Stimulated activated naive B cell treated with anti-CD40 and anti-IgM and Interleukin-4, amounts not matched to agents 10 μg/mL and 1 μg/mL and 100 μg/mL, for 72 hours (primary cell): ENCODE measurements around the gene PCBD1.

Experiments used
- ATAC-seq, 2 donors: fragments of 150-1000 bp; cut with Tn5 transposase; replicated peaks; 2 replicates each; pipeline ENCODE4 v1.10.0; 2021; ENCODE audit warnings: moderate library complexity in 1 of 2
- DNase-seq: peaks from one replicate; pipeline ENCODE4 v3.0.0; 2021
- H3K27ac Mint-ChIP-seq: one replicate; pipeline ENCODE4 v1.8.0; 2022; ENCODE audit warnings: mild to moderate bottlenecking, mixed read lengths
- H3K27me3 Mint-ChIP-seq, 2 donors: one replicate each; pipeline ENCODE4 v1.8.0; 2022; ENCODE audit warnings: mixed read lengths in 2 of 2
- H3K36me3 Mint-ChIP-seq, 2 donors: one replicate each; pipeline ENCODE4 v1.8.0; 2022; ENCODE audit warnings: mixed read lengths in 2 of 2, mild to moderate bottlenecking in 1 of 2
- H3K4me1 Mint-ChIP-seq, 2 donors: one replicate each; pipeline ENCODE4 v1.8.0; 2022; ENCODE audit warnings: mixed read lengths in 2 of 2, mild to moderate bottlenecking in 1 of 2
- H3K4me3 Mint-ChIP-seq, 2 donors: one replicate each; pipeline ENCODE4 v1.8.0; 2022; ENCODE audit warnings: mild to moderate bottlenecking in 2 of 2, mixed read lengths in 2 of 2, moderate library complexity in 1 of 2
- H3K9me3 Mint-ChIP-seq, 2 donors: one replicate each; pipeline ENCODE4 v1.8.0; 2022; ENCODE audit warnings: mixed read lengths in 2 of 2, mild to moderate bottlenecking in 1 of 2

PCBD1 gene

DNA sequence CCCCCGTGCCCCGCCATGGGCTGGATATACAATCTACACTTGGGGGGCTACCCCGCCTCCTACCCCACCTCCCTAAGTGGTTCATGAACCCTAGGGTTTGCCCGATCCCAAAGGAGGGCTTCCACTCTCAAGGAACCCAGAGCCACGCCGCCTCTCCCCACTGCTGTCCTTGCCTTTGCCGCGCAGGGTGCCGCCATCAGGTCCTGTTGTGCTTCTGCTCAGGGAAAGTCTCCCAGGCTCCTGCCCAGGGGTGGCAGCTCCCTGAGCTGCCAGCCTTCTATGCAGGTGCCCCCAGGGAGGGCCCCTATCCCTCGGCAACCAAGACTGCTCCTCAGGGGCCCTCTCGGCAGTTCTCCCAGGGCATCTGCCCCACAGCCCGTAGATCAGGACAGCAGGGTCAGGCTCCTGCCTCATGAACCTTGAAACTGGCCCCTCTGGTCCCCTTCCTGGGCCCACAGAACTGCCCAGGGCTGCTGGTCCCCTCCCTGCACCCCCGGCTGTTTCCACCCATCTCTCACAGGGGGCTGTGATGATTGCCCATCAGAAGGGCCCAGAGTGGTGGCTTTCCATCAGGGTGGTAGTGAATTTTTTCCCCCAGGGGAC is 13.0 kb upstream of the PCBD1 start:
- Mint-ChIP-seq H3K9me3 (no peaks in the 10 kb centered on the region), H3K27me3 (peaks cover 11 to 22% of the 10 kb centered on the region in 2 donors), H3K4me3 (no peak overlapping the region), H3K4me1 (peaks cover 0 to 2% of the 10 kb centered on the region in 2 donors), H3K36me3 (no peaks in the 10 kb centered on the region), H3K27ac (no peak overlapping the region)
- DNase-seq (no peak), ATAC-seq (no peak)

DNA sequence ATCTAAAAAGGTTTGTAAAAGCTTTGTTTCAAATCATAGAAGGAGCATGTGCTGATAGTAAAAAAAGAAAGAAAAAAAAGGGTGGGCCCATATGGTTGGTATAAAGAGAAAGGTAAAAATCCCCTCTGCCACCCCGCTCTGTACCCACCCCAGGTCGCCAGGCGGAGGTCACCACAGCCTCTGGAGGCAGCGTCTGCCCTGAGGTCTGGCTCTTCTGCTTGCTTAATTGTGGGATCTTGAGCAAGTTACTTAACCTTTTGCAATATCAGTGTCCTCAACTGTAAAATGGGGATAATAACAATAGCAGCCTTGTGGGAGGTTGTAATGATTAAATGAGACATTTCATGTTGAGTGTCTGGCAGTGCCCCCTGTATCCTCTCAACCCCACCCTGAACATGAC is 10.7 kb upstream of the PCBD1 start:
- DNase-seq: no peak
- Mint-ChIP-seq H3K4me3 (no peak overlapping the region), H3K27ac (no peak overlapping the region), H3K27me3 (peaks cover 17 to 27% of the 10 kb centered on the region in 2 donors), H3K36me3 (peaks cover 0 to 4% of the 10 kb centered on the region in 2 donors), H3K9me3 (peaks cover 0 to 1% of the 10 kb centered on the region in 2 donors), H3K4me1 (peaks cover 0 to 2% of the 10 kb centered on the region in 2 donors)
- ATAC-seq: no peak

DNA sequence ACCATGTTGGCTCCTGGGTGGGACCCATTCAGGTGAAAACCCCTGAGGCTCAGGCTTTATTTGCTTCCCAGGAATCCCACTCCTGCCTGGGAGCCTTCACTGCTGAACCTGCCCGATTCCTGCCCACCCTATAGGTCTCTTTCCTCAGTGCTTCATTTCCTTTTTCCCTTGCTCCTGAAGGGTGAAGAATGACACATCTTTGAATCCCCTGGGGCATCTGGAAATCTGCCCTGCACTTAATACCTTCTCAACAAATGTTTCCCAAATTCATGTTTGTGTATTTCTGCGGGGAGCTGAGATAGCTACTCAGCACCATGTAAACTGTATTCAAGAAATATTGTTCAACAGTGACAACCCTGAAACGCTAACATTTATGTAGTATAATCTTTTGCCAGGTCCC is 10.3 kb upstream of the PCBD1 start:
- Mint-ChIP-seq H3K4me1 (peaks cover 0 to 2% of the 10 kb centered on the region in 2 donors), H3K27ac (no peak overlapping the region), H3K9me3 (peaks cover 0 to 1% of the 10 kb centered on the region in 2 donors), H3K27me3 (peaks cover 18 to 27% of the 10 kb centered on the region in 2 donors), H3K4me3 (no peak overlapping the region), H3K36me3 (peaks cover 0 to 4% of the 10 kb centered on the region in 2 donors)
- ATAC-seq: no peak
- DNase-seq: no peak

DNA sequence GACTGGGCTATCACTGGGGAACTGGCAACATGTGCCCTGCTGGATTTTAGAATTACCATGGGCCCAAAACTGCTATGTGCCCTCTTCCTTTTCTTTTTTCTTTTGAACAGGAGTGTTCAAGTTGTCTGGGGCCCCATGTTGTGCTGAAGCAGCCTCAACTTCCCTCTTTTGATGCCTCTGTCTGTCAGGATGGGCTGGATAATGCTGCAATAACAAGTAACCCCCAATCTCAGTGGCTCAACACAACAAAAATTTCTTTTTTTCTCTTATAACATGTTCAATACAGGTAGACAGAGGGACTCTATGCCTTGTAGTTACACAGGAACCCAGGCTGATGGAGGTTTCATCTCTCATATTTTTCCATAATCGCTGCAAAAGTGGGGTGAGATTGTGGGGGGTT is 8.2 kb upstream of the PCBD1 start:
- DNase-seq: no peak

DNA sequence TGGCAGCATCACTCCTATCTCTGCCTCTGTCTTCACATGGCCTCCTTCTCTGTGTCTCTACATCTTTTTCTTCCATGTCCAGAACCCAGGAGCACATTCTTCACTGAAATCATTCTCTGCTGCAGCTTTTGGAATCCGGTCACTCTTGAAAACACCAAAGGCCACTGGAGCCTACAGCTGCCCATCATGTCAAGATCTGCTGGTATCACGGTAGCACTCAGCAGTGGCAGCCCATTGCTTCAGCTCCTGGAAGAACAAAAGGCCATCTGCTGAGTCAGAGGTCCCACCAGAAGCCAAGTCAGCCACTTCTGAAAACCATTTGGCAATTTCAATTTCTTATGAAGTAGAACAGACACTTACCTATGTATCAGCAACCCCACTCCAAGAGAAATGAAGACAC is 6.1 kb upstream of the PCBD1 start:
- no peaks in the 10 kb centered on the region for H3K4me1 Mint-ChIP-seq
- H3K27me3 Mint-ChIP-seq: peaks cover 9 to 22% of the 10 kb centered on the region in 2 donors
- H3K4me3 Mint-ChIP-seq: no peak overlapping the region
- H3K27ac Mint-ChIP-seq: no peak overlapping the region
- H3K36me3 Mint-ChIP-seq: peaks cover 0 to 4% of the 10 kb centered on the region in 2 donors
- DNase-seq (no peak), ATAC-seq (no peak)
- H3K9me3 Mint-ChIP-seq: peaks cover 0 to 3% of the 10 kb centered on the region in 2 donors

More for the DNA sequence above, 8.2 kb upstream of the PCBD1 start:
- Mint-ChIP-seq H3K27me3 (peaks cover 14 to 26% of the 10 kb centered on the region in 2 donors), H3K4me3 (no peak overlapping the region), H3K27ac (no peak overlapping the region), H3K4me1 (no peaks in the 10 kb centered on the region), H3K36me3 (peaks cover 0 to 4% of the 10 kb centered on the region in 2 donors), H3K9me3 (peaks cover 0 to 1% of the 10 kb centered on the region in 2 donors)
- ATAC-seq: no peak

DNA sequence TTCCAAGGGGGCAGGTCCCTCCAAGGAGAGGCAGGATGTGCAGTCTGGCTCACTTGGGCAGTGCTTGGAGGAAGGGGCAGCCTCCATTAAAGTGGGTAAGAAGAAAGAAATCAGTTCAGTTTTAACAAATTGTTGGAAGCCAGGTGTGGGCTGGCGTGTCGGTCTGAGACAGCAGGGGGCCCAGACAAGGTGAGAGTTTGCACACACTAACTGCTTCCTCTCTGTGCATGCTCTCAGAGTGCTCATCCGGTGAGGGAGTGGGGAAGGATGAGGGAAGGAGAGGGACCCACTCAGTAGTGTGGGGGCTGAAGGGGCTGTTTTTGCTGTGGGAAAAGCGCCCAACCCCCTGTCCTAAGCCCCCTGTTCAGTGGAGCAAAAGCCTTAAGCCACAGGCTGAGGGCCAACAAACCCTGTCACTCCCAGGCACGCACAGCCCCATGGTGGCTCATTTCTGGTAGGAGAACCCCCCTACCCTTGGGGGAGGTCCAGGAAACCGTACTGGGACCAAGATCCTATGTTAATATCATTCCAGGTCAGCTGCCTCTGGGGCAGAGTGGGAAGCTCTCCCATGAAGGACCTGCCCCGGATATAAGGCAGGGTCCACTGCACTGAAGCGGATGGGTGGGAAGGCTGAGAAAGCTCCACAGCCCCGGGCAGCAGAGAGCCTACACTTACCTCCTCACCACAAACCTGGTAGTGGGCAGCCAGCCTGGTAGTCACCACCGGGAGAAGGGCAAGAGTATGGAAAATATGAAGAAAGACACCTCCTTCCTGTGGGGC is 5.1 kb upstream of the PCBD1 start:
- DNase-seq (no peak), ATAC-seq (no peak)
- peaks cover 9 to 22% of the 10 kb centered on the region in 2 donors for H3K27me3 Mint-ChIP-seq
- H3K9me3 Mint-ChIP-seq: peaks cover 0 to 3% of the 10 kb centered on the region in 2 donors
- peak overlapping the region; percentile 16 for H3K27ac Mint-ChIP-seq
- H3K36me3 Mint-ChIP-seq: peaks cover 0 to 4% of the 10 kb centered on the region in 2 donors
- H3K4me3 Mint-ChIP-seq: no peak overlapping the region
- H3K4me1 Mint-ChIP-seq: no peaks in the 10 kb centered on the region

DNA sequence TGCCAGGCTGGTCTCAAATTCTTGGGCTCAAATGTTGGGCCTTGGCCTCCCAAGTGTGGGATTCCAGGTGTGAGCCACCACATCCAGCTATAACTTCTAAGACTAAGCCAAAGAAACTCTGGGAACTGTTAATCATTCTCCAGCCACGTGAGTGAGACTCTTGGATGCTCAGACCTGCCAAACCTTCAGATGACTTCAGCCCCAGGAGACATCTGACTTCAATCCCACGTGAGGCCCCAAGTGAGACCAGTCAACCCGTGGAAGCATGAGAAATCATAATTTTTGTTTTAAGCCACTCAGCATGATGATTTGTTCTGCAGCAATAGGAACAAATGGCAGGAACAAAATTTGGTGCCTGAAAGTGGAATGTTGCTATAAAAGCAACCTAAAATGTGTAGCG is 4.3 kb upstream of the PCBD1 start:
- ATAC-seq (no peak), DNase-seq (no peak)
- peaks cover 0 to 3% of the 10 kb centered on the region in 2 donors for H3K9me3 Mint-ChIP-seq
- H3K27me3 Mint-ChIP-seq: peaks cover 9 to 22% of the 10 kb centered on the region in 2 donors
- no peak overlapping the region for H3K27ac Mint-ChIP-seq
- H3K36me3 Mint-ChIP-seq: peaks cover 0 to 4% of the 10 kb centered on the region in 2 donors
- H3K4me1 Mint-ChIP-seq: peaks cover under 1 to 3% of the 10 kb centered on the region in 2 donors
- no peak overlapping the region for H3K4me3 Mint-ChIP-seq

DNA sequence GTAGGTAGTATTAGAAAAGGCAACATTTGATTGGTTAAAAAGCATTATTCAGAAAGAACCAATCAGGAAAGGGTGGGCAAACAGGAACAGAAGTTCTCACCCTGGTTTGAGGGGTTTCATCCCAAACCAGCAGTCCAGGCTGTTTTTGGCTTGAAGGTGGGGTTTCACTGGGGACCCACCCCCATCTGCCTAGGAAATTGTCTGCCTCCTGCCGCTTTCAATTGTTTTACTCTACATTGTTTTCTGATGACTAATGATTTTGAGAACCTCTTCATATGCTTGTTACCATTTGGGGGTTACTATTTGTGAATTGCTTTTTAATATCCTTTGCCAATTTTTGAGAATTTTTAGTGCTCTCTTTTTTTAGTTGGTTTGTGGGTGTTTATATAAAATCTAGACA is 3.3 kb upstream of the PCBD1 start:
- peaks cover 4 to 13% of the 10 kb centered on the region in 2 donors for H3K4me1 Mint-ChIP-seq
- H3K4me3 Mint-ChIP-seq: no peak overlapping the region

DNA sequence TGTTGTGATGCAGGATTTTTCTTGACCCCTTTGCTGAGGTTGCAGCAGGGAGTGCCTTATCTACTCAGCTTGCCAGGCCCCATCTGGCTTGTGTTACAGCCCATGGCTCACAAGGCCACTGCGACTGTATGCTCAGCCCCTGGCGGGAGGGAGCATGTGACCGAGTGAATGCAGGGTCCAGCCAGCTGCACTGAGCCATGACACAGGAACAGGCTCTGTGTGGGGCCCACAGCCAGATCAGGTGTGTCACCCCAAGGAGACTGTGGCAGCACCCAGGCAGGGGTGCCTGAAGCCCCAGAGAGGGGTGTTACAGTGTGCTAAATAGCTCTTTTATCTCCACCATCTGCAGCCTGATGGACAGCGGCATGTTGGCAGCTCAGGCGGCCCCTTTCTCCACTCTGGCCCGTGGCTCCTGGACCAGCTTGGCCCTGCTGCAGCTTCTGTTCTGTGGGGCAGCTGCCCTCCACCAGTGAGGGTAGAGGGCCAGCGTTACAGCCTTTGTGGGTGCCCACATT is 2.6 kb upstream of the PCBD1 start:
- peaks cover 9 to 22% of the 10 kb centered on the region in 2 donors for H3K27me3 Mint-ChIP-seq
- no peak for ATAC-seq

More for the DNA sequence above, 3.3 kb upstream of the PCBD1 start:
- Mint-ChIP-seq H3K27me3 (peaks cover 9 to 22% of the 10 kb centered on the region in 2 donors), H3K27ac (no peak overlapping the region), H3K36me3 (peaks cover 0 to 4% of the 10 kb centered on the region in 2 donors), H3K9me3 (peaks cover 0 to 3% of the 10 kb centered on the region in 2 donors)
- ATAC-seq (no peak), DNase-seq (no peak)

DNA sequence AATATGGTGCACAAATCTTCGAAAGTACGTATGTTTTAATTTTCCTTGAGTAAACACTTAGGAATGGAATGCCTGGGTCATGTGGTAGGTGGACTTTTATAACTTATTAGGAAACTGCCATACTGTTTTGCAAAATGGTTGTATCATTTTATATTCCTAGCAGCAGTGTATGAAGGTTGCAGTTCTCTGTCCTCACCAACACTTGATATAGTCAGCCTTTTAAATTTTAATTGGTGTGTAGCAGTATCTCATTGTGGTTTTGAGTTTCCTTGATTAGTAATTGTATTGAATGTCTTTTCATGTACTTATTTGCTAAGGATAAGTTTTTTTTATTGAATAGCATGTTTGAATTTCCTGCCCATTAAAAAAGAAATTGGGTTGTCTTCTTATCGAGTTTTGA is 926 bp upstream of the PCBD1 start:
- no peak for DNase-seq
- Mint-ChIP-seq H3K9me3 (peaks cover 0 to 2% of the 10 kb centered on the region in 2 donors), H3K27me3 (peaks cover 3 to 20% of the 10 kb centered on the region in 2 donors), H3K27ac (no peak overlapping the region), H3K4me1 (peaks cover 10 to 25% of the 10 kb centered on the region in 2 donors), H3K4me3 (no peak overlapping the region), H3K36me3 (peaks cover 11 to 19% of the 10 kb centered on the region in 2 donors)
- no peak for ATAC-seq

More for the DNA sequence above, 2.6 kb upstream of the PCBD1 start:
- H3K27ac Mint-ChIP-seq: no peak overlapping the region
- DNase-seq: no peak
- H3K4me3 Mint-ChIP-seq: no peak overlapping the region
- peaks cover 0 to 10% of the 10 kb centered on the region in 2 donors for H3K36me3 Mint-ChIP-seq
- peaks cover 0 to 3% of the 10 kb centered on the region in 2 donors for H3K9me3 Mint-ChIP-seq
- H3K4me1 Mint-ChIP-seq: peaks cover 7 to 18% of the 10 kb centered on the region in 2 donors

DNA sequence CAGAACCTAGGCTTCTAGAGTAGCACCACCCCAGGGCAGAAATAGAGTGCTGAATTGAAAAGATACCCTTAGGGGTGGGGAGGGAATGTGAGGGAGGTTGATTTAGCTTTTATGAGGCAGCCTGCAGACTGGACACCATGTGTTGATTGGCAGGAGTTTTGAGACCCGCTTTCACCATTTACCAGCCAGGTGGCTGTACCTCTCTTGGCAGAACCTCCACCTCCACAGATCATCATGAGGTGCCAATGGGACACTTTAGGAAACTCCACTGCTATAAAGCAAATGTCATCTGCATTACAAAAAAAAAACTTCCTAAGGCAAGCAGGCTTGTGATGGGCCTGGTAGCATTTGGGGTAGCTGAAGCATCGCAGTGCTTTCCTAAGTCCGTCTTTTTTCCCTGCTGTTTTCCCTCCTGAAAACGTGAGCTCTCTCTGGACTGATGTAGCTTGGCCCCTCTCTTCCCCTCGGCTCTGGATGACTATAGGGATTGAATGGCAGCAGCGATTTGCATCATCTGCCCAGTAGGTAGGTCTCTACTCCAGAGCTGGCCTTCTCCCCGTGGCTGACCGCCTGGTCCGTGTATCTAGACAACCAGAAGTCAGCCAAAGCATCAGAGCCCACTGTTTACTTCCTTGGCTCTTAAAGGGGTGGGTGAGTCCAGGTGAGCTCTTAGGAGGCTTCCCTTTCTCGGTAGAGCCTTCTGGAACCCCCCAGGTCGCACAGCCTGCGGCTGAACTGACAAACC is 1.3 kb downstream of the PCBD1 start:
- ATAC-seq: no peak
- Mint-ChIP-seq H3K27ac (peak overlapping the region; percentile 59), H3K9me3 (peaks cover 0 to 1% of the 10 kb centered on the region in 2 donors), H3K36me3 (peaks cover 20 to 29% of the 10 kb centered on the region in 2 donors), H3K4me1 (peaks cover 10 to 25% of the 10 kb centered on the region in 2 donors), H3K4me3 (peak overlapping the region; percentile 83 to 88), H3K27me3 (peaks cover 0 to 5% of the 10 kb centered on the region in 2 donors)
- DNase-seq: no peak

DNA sequence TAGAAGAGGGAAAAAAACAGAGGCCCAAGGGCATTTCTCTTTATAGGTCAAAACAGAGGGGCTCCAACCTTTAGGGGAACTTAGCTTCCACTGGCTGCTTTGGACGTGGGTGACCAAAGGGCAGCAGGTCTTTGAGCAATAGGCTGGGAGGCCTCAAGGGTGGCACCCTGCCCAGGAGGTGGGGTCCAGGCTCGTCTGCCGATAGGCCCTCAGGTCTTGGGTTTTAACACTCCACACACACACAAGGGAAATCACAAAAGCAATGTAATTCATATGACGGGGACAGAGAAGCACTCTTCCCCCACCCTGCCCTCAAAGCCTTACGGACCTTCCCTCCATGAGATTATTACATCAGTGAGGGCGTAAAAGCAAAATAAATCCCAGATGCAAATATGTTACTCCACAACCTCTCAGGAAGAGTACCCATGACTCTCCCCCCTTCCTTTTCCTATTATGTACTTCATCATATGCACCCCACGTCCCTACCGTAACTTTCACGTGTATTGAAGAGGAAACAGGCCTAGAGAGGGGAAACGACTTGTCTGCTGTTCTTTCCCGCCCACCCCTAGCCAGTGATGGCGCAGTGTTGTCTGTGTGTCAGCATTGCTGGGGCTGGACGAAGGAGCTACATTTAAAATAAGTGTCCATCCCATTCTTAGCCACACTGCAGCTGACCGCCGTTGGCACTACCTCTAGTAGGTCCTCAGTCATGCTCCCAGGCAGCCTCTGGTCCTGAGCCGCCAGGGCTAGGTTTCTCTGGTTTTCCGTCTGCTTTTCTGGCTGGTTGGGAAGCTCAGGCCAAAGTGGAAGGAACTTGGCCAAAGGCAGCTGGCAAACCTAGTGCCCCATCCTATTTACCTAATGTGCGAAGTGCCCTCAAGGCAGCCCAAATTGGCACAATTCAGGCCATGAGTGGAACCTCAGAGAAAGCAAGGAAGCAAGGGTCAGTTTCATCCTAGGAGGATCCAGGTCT is 2.1 kb downstream of the PCBD1 start:
- Mint-ChIP-seq H3K27me3 (peaks cover 0 to 2% of the 10 kb centered on the region in 2 donors), H3K9me3 (no peaks in the 10 kb centered on the region), H3K4me1 (peaks cover 10 to 25% of the 10 kb centered on the region in 2 donors), H3K27ac (peak overlapping the region; percentile 39), H3K36me3 (peaks cover 23 to 34% of the 10 kb centered on the region in 2 donors), H3K4me3 (no peak overlapping the region)
- ATAC-seq (no peak), DNase-seq (no peak)

DNA sequence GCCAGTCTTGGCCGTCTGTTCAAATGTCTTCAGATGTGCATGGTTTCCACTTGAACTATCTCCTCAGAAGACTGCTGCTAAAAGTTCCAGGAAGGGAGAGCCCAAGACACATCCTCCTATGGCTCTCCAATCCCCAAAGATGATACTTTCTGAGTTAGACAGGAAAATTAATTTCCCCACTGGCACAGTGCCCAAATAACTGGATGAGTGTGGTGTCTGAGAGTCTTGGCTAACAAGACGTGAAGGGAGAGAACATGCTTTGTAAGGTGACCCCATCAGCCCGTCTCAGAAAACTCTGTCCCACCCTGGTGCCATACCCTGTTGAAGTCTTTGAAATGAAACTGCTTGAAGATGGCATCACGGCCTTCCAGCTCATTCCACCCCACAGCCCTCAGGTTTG is 2.9 kb downstream of the PCBD1 start:
- Mint-ChIP-seq H3K4me3 (no peak overlapping the region), H3K27me3 (no peaks in the 10 kb centered on the region), H3K4me1 (peaks cover 10 to 25% of the 10 kb centered on the region in 2 donors), H3K27ac (peak overlapping the region; percentile 37), H3K36me3 (peaks cover 23 to 34% of the 10 kb centered on the region in 2 donors), H3K9me3 (no peaks in the 10 kb centered on the region)
- ATAC-seq: no peak
- DNase-seq: no peak
